ENCODE data around the gene TOR1AIP2. TPM values are rescaled to one million over a fixed set of nuclear protein-coding genes. Genes with fewer than 3 reads are reported as not detected.

TOR1AIP2 gene
- total and polyA plus RNA-seq, 2 of the 8 experiments (the other 6 are each of a cell fraction or from before 2014, with no cell fraction given) = 12.1 to 75.2 TPM

DNA sequence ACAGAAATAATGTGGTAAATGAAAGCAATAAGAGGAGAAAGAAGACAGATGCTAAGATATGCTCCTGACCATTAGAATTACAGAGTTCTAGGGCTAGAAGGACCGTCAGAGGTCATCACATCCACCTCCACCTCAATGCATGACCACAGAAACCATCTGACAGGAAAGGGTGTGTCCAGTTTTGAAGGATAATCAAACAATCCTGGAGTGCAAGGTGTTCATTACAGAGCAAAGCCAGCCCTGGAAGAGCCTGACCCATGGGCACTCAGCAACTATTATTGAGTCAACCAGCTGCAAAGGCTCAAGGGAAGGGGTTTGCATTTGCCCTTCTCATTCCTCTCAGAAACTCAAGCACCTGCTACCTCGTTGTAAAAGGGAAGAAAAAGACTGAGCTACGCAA lies 46.4 kb downstream of the TOR1AIP2 start (continued):
- TF ChIP-seq TAF1 (IDR thresholded peaks at IDR 0.05; ENCODE audit: low read depth, low read length) = no peak

Measured in H1 (cell line).